Measurements from ENCODE around the gene SMIM8.

SMIM8 gene

DNA sequence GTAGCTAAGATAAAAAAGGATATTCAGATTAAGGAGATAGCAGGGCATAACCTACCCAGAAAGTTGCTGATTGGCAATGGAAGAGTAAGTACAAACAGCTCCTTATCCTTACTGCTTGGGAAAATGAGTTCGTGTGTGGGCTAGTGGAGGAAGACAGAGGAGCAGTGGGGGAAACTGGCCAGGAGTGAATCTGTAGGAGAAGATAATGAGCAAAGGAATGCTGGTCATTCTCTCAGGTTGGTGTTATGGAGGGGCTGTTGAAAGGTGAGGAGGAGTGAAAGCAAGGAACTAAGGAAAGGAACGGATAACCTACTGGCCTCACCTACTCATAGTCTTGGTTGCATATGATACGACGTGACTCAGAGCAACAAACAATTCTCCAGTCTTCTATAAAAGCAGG lies 14.0 kb downstream of the SMIM8 start:
- DNase-seq = no peak
- no peaks in the 10 kb centered on the region; the same call in 1 of the 2 replicates for H3K4me1 ChIP-seq
- no peak for TF ChIP-seq CTCF (IDR thresholded peaks at IDR 0.05; ENCODE audit: low read depth, low read length)
- no peaks in the 10 kb centered on the region for H3K36me3 ChIP-seq
- H3K27me3 ChIP-seq = no peaks in the 10 kb centered on the region
- no peaks in the 10 kb centered on the region for H3K9me3 ChIP-seq
- H3K4me3 ChIP-seq (ENCODE audit: low read depth, low read length) = no peak overlapping the region

- TF ChIP-seq CTCF (IDR thresholded peaks at IDR 0.05; ENCODE audit: low read depth, low read length) = no peak
- Histone ChIP-seq H3K4me1 (no peaks in the 10 kb centered on the region; the same call in 1 of the 2 replicates), H3K27me3 (no peaks in the 10 kb centered on the region), H3K9me3 (no peaks in the 10 kb centered on the region), H3K36me3 (no peaks in the 10 kb centered on the region), H3K4me3 (ENCODE audit: low read depth, low read length) (no peak overlapping the region)
- DNase-seq = no peak
Observed at GRCh38 chr6:87340230-87340629, 17.8 kb downstream of the SMIM8 start.

GRCh38 chr6:87341158-87341557 lies 18.8 kb downstream of the SMIM8 start:
- no peak for TF ChIP-seq CTCF (IDR thresholded peaks at IDR 0.05; ENCODE audit: low read depth, low read length)
- Histone ChIP-seq H3K9me3 (no peaks in the 10 kb centered on the region), H3K27me3 (no peaks in the 10 kb centered on the region), H3K36me3 (no peaks in the 10 kb centered on the region), H3K4me1 (no peaks in the 10 kb centered on the region; the same call in 1 of the 2 replicates), H3K4me3 (ENCODE audit: low read depth, low read length) (no peak overlapping the region)
- no peak for DNase-seq

- DNase-seq = no peak
- H3K27me3 ChIP-seq = no peaks in the 10 kb centered on the region
- no peaks in the 10 kb centered on the region for H3K36me3 ChIP-seq
- no peaks in the 10 kb centered on the region; the same call in 1 of the 2 replicates for H3K4me1 ChIP-seq
- no peak for TF ChIP-seq CTCF (IDR thresholded peaks at IDR 0.05; ENCODE audit: low read depth, low read length)
- no peaks in the 10 kb centered on the region for H3K9me3 ChIP-seq
- H3K4me3 ChIP-seq (ENCODE audit: low read depth, low read length) = no peak overlapping the region
Observed at GRCh38 chr6:87341899-87342298, 19.5 kb downstream of the SMIM8 start.

DNA sequence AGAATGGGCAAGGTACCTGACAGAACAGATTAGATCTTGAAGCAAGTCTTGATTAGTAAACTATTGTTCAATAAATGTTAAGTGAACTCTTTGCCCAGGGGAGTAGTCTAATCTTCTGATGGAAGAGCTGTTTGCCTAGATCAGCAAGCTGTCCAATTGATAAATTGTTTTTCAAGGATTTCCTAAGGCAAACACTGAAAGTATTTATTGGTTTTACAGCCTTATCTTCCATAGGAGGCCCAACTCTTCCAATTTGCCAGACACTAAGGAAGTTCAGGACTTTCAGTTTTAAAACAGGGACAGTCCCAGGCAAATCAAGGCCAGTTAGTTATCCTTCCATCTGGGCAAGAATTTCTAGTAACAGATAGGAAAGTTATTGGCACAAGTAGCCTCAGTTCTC lies 20.4 kb downstream of the SMIM8 start:
- Histone ChIP-seq H3K36me3 (no peaks in the 10 kb centered on the region), H3K27me3 (no peaks in the 10 kb centered on the region), H3K4me1 (no peaks in the 10 kb centered on the region; the same call in 1 of the 2 replicates), H3K4me3 (ENCODE audit: low read depth, low read length) (no peak overlapping the region), H3K9me3 (no peaks in the 10 kb centered on the region)
- DNase-seq = no peak
- no peak for TF ChIP-seq CTCF (IDR thresholded peaks at IDR 0.05; ENCODE audit: low read depth, low read length)

DNA sequence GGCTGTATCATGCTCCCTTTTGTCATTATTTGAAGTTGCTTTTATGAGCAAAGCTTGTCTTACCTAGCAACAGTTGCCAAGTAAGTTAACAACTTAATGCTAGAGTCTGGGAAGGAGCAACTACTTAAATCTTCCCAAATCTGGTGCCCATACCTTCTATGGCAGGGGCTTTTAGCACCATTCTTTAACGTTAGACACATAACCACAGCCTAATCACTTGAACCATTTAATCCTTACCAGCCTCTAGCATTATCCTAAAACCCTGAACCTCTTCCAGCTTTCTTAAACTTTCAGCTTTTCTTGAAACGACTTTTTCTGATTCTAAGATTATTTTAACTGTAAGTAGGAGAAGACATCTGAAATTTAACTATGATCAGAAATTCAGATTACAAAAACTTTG lies 22.3 kb downstream of the SMIM8 start, which contains the start of gene C6orf163:
Gene C6orf163 (plus strand): TSS at position 83 of the 400 bp plus-strand sequence. CDS start 287 bp downstream, at position 370.
- no peak for DNase-seq
- Histone ChIP-seq H3K27me3 (no peaks in the 10 kb centered on the region), H3K9me3 (no peaks in the 10 kb centered on the region), H3K36me3 (no peaks in the 10 kb centered on the region), H3K4me1 (no peaks in the 10 kb centered on the region; the same call in 1 of the 2 replicates), H3K4me3 (ENCODE audit: low read depth, low read length) (no peak within 1 kb of the TSS)
- no peak for TF ChIP-seq CTCF (IDR thresholded peaks at IDR 0.05; ENCODE audit: low read depth, low read length)

All from BE2C (cell line).